Caco-2 (cell line): ENCODE results near the gene LGALS3. TPM values are rescaled to one million over a fixed set of nuclear protein-coding genes. Genes with fewer than 3 reads are reported as not detected.

Experiments used
- BruUV-seq: library from RNA; stranded (reverse); fragments of 400-500 nt; replicated peaks from 2 replicates; lab custom pipeline; 2021; lab: Mats Ljungman, UMichigan
- CTCF ChIA-PET: fragments of 300-600 bp; sonication (Branson Sonifier 250); formaldehyde crosslinking; loops from one replicate; lab custom pipeline; 2022; ENCODE audit warnings: antibody characterized with exemption; lab: Charles Lee
- POLR2A ChIA-PET: fragments of 300-600 bp; sonication (Branson Sonifier 250); formaldehyde crosslinking; loops from one replicate; lab custom pipeline; 2022; ENCODE audit warnings: antibody characterized with exemption; lab: Charles Lee
- DNase-seq, 2 experiments: peaks; one replicate each; pipeline versions ENCODE4 v3.0.0 to v3.0.0-alpha.2; 2020 to 2022
- H3K27me3 ChIP-seq: replicated peaks from 2 replicates; pipeline ENCODE4 v1.6.0; 2011; ENCODE audit warnings: low read length; ENCODE audit not compliant: control insufficient read depth, insufficient read depth
- H3K36me3 ChIP-seq: 2 replicates; pipeline ENCODE4 v1.5.1; 2011; ENCODE audit warnings: low read length; ENCODE audit not compliant: control insufficient read depth, insufficient read depth
- H3K4me1 ChIP-seq: fragments of 250-450 bp; sonication (Bioruptor Pico); 2 replicates; pipeline ENCODE4 v1.5.1; 2020; ENCODE audit warnings: mild to moderate bottlenecking
- H3K4me3 ChIP-seq: 2 replicates; pipeline ENCODE4 v1.5.1; 2011; ENCODE audit warnings: low read depth, mild to moderate bottlenecking, control low read depth, low read length
- H3K9me3 ChIP-seq: fragments of 250-450 bp; sonication (Bioruptor Pico); 2 replicates; pipeline ENCODE4 v1.5.1; 2020; ENCODE audit warnings: mild to moderate bottlenecking, moderate library complexity
- H3K27ac Mint-ChIP-seq: one replicate; pipeline ENCODE4 v1.8.0; 2022; ENCODE audit warnings: mixed read lengths; ENCODE audit not compliant: unreplicated experiment
- H3K27me3 Mint-ChIP-seq: one replicate; pipeline ENCODE4 v1.8.0; 2022; ENCODE audit warnings: mixed read lengths; ENCODE audit not compliant: insufficient read depth, unreplicated experiment
- H3K36me3 Mint-ChIP-seq: one replicate; pipeline ENCODE4 v1.8.0; 2022; ENCODE audit warnings: mild to moderate bottlenecking, mixed read lengths; ENCODE audit not compliant: insufficient read depth, unreplicated experiment
- H3K4me1 Mint-ChIP-seq: one replicate; pipeline ENCODE4 v1.8.0; 2022; ENCODE audit warnings: low read depth, mixed read lengths; ENCODE audit not compliant: unreplicated experiment
- H3K4me3 Mint-ChIP-seq: one replicate; pipeline ENCODE4 v1.8.0; 2022; ENCODE audit warnings: mild to moderate bottlenecking, moderate library complexity, mixed read lengths; ENCODE audit not compliant: unreplicated experiment
- H3K9me3 Mint-ChIP-seq: one replicate; pipeline ENCODE4 v1.8.0; 2022; ENCODE audit warnings: mixed read lengths; ENCODE audit not compliant: unreplicated experiment
- intact Hi-C: fragments of 100-400 bp; cut with micrococcal nuclease; formaldehyde crosslinking; loops from one replicate; pipeline ENCODE4 v1.10.0; 2022; ENCODE audit not compliant: unreplicated experiment
- total RNA-seq: library from RNA; stranded (reverse); gene quantifications from 2 replicates; pipeline ENCODE4 v1.2.3, GENCODE V29; 2022
- TF ChIP-seq, protein P1 (sequence below), 2 experiments: fragments of 200-600 bp in 1 of 2; IDR thresholded peaks; 1 replicate in 1 of 2; 2 replicates in 1 of 2; pipeline versions ENCODE4 v1.5.1 to v1.8.0; 2011 to 2022; ENCODE audit warnings: antibody characterized with exemption in 1 of 2, control low read depth in 1 of 2, inconsistent platforms in 1 of 2, low read depth in 1 of 2, low read length in 1 of 2, mild to moderate bottlenecking in 1 of 2, moderate library complexity in 1 of 2; ENCODE audit not compliant: insufficient read depth in 1 of 2, severe bottlenecking in 1 of 2, unreplicated experiment in 1 of 2

Gene LGALS3
- total RNA-seq, 1 experiment from 2014 or later, result 206 TPM

DNA sequence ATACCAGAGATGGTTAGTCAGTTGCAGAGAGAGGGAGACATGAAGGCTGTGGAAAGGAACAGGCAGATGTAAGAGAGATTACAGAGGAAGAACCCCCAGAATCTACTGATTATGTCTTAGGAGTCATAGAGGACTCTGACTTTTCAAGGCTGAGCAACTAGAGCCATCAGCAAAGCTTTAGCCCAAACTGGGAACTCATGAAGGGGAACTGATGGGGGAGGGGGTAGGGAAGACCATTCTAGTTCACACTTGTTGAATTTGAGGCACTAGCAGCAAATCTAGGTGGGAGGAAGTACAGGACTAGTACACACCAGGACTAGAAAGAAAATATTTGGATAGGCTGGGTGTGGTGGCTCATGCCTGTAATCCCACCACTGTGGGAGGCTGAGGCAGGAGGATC lies 10.1 kb downstream of the LGALS3 start:
- peaks cover 11% of the 10 kb centered on the region for H3K36me3 ChIP-seq
- no peaks in the 10 kb centered on the region for H3K9me3 ChIP-seq
- no peaks in the 10 kb centered on the region for H3K4me1 ChIP-seq
- H3K27me3 Mint-ChIP-seq, result no peaks in the 10 kb centered on the region
- H3K9me3 Mint-ChIP-seq, result no peaks in the 10 kb centered on the region
- peak overlapping the region; percentile 47 for H3K27ac Mint-ChIP-seq
- H3K4me3 Mint-ChIP-seq, result no peak overlapping the region
- TF ChIP-seq, protein P1, sequence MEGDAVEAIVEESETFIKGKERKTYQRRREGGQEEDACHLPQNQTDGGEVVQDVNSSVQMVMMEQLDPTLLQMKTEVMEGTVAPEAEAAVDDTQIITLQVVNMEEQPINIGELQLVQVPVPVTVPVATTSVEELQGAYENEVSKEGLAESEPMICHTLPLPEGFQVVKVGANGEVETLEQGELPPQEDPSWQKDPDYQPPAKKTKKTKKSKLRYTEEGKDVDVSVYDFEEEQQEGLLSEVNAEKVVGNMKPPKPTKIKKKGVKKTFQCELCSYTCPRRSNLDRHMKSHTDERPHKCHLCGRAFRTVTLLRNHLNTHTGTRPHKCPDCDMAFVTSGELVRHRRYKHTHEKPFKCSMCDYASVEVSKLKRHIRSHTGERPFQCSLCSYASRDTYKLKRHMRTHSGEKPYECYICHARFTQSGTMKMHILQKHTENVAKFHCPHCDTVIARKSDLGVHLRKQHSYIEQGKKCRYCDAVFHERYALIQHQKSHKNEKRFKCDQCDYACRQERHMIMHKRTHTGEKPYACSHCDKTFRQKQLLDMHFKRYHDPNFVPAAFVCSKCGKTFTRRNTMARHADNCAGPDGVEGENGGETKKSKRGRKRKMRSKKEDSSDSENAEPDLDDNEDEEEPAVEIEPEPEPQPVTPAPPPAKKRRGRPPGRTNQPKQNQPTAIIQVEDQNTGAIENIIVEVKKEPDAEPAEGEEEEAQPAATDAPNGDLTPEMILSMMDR (IDR thresholded peaks at IDR 0.05; ENCODE audit: insufficient read depth in 1 of 2, low read depth in 1 of 2, low read length in 1 of 2, severe bottlenecking in 1 of 2, unreplicated experiment in 1 of 2), result no peak
- ChIA-PET CTCF (no interaction called here), POLR2A (no interaction called here)
- H3K4me3 ChIP-seq, result no peak overlapping the region
- peaks cover 96% of the 10 kb centered on the region for H3K36me3 Mint-ChIP-seq
- no peak for DNase-seq
- no peaks in the 10 kb centered on the region for H3K27me3 ChIP-seq
- no TSS peak for BruUV-seq
- H3K4me1 Mint-ChIP-seq, result peaks cover 32% of the 10 kb centered on the region
- intact Hi-C loops, result no loop called here

DNA sequence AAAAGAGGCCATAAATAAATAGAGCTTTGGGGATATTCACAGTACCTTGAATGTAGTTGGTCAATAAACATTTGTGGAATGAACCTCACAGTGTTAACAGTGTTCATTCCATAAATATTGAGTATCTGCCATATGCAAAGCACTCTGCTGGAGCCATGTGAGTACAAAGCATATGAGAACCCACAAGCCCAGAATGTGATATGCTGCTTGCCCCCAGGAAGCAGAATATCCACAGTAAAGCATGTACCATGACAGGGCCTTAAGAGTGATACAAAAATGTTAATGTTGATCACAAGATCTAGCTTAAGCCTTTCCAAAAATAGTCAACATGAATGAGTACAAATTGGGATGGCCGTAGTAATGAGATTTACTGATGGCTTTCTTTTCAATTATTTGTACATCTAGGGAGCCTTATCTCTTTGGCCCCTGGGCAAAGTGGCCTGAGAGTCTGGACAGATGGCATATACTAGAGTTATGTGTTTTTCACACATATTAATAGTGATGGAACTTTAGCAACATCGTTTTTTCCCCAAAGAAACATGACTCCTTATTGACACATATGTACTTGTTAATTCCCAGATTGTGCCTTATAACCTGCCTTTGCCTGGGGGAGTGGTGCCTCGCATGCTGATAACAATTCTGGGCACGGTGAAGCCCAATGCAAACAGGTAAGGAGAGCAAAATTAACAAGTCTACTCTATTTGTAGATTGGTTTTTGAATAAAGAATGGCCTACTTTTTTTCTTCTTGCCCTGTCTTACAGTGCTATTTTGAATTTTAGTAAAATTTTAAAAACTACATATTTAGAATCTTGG lies 10.9 kb downstream of the LGALS3 start:
- peaks cover 96% of the 10 kb centered on the region for H3K36me3 Mint-ChIP-seq
- no peak for DNase-seq
- H3K27ac Mint-ChIP-seq, result peak overlapping the region; percentile 47
- no peaks in the 10 kb centered on the region for H3K27me3 ChIP-seq
- intact Hi-C loops, result no loop called here
- peaks cover 11% of the 10 kb centered on the region for H3K36me3 ChIP-seq
- no peaks in the 10 kb centered on the region for H3K9me3 ChIP-seq
- H3K27me3 Mint-ChIP-seq, result no peaks in the 10 kb centered on the region
- ChIA-PET CTCF (no interaction called here), POLR2A (no interaction called here)
- H3K4me1 Mint-ChIP-seq, result peaks cover 32% of the 10 kb centered on the region
- no peaks in the 10 kb centered on the region for H3K9me3 Mint-ChIP-seq
- BruUV-seq, result no TSS peak
- H3K4me3 Mint-ChIP-seq, result no peak overlapping the region
- TF ChIP-seq, protein P1 (IDR thresholded peaks at IDR 0.05; ENCODE audit: insufficient read depth in 1 of 2, low read depth in 1 of 2, low read length in 1 of 2, severe bottlenecking in 1 of 2, unreplicated experiment in 1 of 2), result no peak
- H3K4me1 ChIP-seq, result no peaks in the 10 kb centered on the region
- H3K4me3 ChIP-seq, result no peak overlapping the region

- Mint-ChIP-seq H3K36me3 (peaks cover 99% of the 10 kb centered on the region), H3K4me3 (no peak overlapping the region), H3K4me1 (peaks cover 29% of the 10 kb centered on the region), H3K27me3 (no peaks in the 10 kb centered on the region), H3K27ac (no peak overlapping the region), H3K9me3 (no peaks in the 10 kb centered on the region)
- H3K9me3 ChIP-seq, result no peaks in the 10 kb centered on the region
- no TSS peak for BruUV-seq
- TF ChIP-seq, protein P1 (IDR thresholded peaks at IDR 0.05; ENCODE audit: insufficient read depth in 1 of 2, low read depth in 1 of 2, low read length in 1 of 2, severe bottlenecking in 1 of 2, unreplicated experiment in 1 of 2), result no peak
- no peaks in the 10 kb centered on the region for H3K27me3 ChIP-seq
- peaks cover 11% of the 10 kb centered on the region for H3K36me3 ChIP-seq
- ChIA-PET CTCF (no interaction called here), POLR2A (interaction anchor here (0.6 to 0.9 kb wide), 2 partner anchors 13 to 64 kb away, joined by 3 to 5 read pairs; partner anchors contain the start of gene LGALS3)
- no peak for DNase-seq
- no peaks in the 10 kb centered on the region for H3K4me1 ChIP-seq
- intact Hi-C loops, result no loop called here
- H3K4me3 ChIP-seq, result no peak overlapping the region
Observed at GRCh38 chr14:55141825-55142224, 12.8 kb downstream of the LGALS3 start.
